Upper lobe of left lung (tissue), 6 donors: ENCODE data around the gene VAV3. TPM values are rescaled to one million over a fixed set of nuclear protein-coding genes. Genes with fewer than 3 reads are reported as not detected.

Experiments
- ATAC-seq, 2 donors: fragments of 200-7000 bp; cut with Tn5 transposase; one replicate each; pipeline ENCODE4 v1.9.1; 2022; ENCODE audit warnings: mild to moderate bottlenecking in 2 of 2, moderate library complexity in 2 of 2; ENCODE audit not compliant: low FRiP score in 2 of 2
- DNase-seq, 2 donors: peaks; one replicate each; pipeline ENCODE4 v3.0.0-alpha.2; 2019 to 2020
- H3K27ac ChIP-seq, 4 donors: fragments of 200-600 bp; sonication (generic); one replicate each; pipeline ENCODE4 v1.5.1; 2016 to 2019
- H3K27me3 ChIP-seq, 4 donors: fragments of 200-600 bp; sonication (generic); one replicate each; pipeline ENCODE4 v1.5.1; 2017 to 2019
- H3K36me3 ChIP-seq, 4 donors: fragments of 200-600 bp; sonication (generic); one replicate each; pipeline ENCODE4 v1.5.1; 2016 to 2019
- H3K4me1 ChIP-seq, 4 donors: fragments of 200-600 bp; sonication (generic); one replicate each; pipeline ENCODE4 v1.5.1; 2018 to 2019
- H3K4me3 ChIP-seq, 4 donors: fragments of 200-600 bp; sonication (generic); one replicate each; pipeline ENCODE4 v1.5.1; 2017 to 2019; ENCODE audit warnings: mild to moderate bottlenecking in 2 of 4, moderate library complexity in 1 of 4
- H3K9me3 ChIP-seq, 4 donors: fragments of 200-600 bp; sonication (generic); one replicate each; pipeline ENCODE4 v1.5.1; 2018 to 2019
- EP300 ChIP-seq, 4 donors: sonication (generic); formaldehyde crosslinking; IDR thresholded peaks; one replicate each; pipeline ENCODE4 v1.5.1; 2017; ENCODE audit warnings: antibody characterized with exemption in 4 of 4, control low read depth in 2 of 4
- POLR2A ChIP-seq, 4 donors: fragments of 450-650 bp; IDR thresholded peaks; one replicate each; pipeline ENCODE4 v1.5.1; 2016 to 2017; ENCODE audit warnings: antibody characterized with exemption in 4 of 4, mild to moderate bottlenecking in 2 of 4
- POLR2AphosphoS5 ChIP-seq, 2 donors: sonication (generic); formaldehyde crosslinking; IDR thresholded peaks; one replicate each; pipeline ENCODE4 v1.5.1; 2017; ENCODE audit warnings: antibody characterized with exemption in 2 of 2
- WGBS, 2 donors: methylation state at CpG; one replicate each; pipeline ENCODE4 v1.1.5; 2017 to 2018; 5-methylcytosine and 5-hydroxymethylcytosine counted together
- total RNA-seq, 6 donors: library from RNA; depleted of rRNA in 4 of 6; stranded (reverse); fragments of >200 nt in 4 of 6; gene quantifications; one replicate each; pipeline versions ENCODE4 v1.1.0 to v1.2.1, GENCODE V29; 2016 to 2021
- TF ChIP-seq, protein P1 (sequence below), 6 experiments: fragments of 450-650 bp in 4 of 6; fragments of 200-600 bp in 2 of 6; sonication (generic) in 2 of 6; IDR thresholded peaks; one replicate each; pipeline ENCODE4 v1.5.1; 2016 to 2019; ENCODE audit warnings: antibody characterized with exemption in 6 of 6
- donor health status: DM: no; HTN: no; CAD: no; lungs with moderate emphysema.
- donor health status: DM: no; HTN: yes; CAD: no; lungs with severe emphysema.

The VAV3 gene
- total RNA-seq, 6 donors from 2014 or later, result 5.9 to 13.6 (median 7.8) TPM

DNA sequence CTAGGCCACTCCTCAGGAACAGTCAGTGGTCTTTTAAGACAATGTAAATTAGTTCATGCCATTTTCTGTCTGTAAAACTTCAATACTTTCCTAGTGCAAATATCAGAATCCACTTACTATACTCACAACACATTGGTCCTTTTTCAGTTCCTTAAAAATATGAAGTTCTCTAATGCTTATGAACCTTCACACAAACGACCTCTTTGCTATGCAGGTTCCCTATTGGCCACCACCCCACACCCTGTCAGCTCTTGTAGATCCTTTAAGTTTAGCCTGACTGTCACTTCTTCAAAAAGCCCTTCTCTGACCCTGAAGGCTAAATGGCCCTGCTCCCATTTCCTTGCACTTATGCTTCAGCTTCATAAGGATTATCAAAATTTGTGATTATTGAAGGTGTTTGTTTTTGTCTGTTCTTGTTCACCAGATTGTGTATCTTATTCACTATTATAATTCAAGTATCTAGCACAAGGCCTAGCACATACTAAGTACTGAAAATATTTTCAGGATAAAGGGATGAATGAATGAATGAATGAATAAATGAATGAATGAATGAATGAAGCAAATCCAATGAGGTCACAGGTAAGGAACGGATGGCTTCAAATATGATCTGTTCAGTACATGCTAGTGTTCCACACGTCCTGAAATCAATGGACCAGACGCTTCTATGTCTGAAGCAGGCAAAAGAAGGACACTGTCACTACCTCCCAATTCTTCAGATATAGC lies 373.9 kb downstream of the VAV3 start:
- Histone ChIP-seq H3K27ac (no peak overlapping the region), H3K36me3 (no peaks in the 10 kb centered on the region), H3K4me1 (no peaks in the 10 kb centered on the region), H3K9me3 (no peaks in the 10 kb centered on the region), H3K27me3 (no peaks in the 10 kb centered on the region), H3K4me3 (no peak overlapping the region)
- 83 to 91% methylated on average over 4 of the region's 4 CpGs for WGBS, 2 donors
- ATAC-seq, result peak in 1 of 2 donors; percentile 54
- no peak for TF ChIP-seq POLR2AphosphoS5 (IDR thresholded peaks at IDR 0.05)
- TF ChIP-seq EP300 (IDR thresholded peaks at IDR 0.05), result no peak
- TF ChIP-seq POLR2A (IDR thresholded peaks at IDR 0.05), result no peak
- TF ChIP-seq, protein P1, sequence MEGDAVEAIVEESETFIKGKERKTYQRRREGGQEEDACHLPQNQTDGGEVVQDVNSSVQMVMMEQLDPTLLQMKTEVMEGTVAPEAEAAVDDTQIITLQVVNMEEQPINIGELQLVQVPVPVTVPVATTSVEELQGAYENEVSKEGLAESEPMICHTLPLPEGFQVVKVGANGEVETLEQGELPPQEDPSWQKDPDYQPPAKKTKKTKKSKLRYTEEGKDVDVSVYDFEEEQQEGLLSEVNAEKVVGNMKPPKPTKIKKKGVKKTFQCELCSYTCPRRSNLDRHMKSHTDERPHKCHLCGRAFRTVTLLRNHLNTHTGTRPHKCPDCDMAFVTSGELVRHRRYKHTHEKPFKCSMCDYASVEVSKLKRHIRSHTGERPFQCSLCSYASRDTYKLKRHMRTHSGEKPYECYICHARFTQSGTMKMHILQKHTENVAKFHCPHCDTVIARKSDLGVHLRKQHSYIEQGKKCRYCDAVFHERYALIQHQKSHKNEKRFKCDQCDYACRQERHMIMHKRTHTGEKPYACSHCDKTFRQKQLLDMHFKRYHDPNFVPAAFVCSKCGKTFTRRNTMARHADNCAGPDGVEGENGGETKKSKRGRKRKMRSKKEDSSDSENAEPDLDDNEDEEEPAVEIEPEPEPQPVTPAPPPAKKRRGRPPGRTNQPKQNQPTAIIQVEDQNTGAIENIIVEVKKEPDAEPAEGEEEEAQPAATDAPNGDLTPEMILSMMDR (IDR thresholded peaks at IDR 0.05), result no peak
- DNase-seq, result no peak

DNA sequence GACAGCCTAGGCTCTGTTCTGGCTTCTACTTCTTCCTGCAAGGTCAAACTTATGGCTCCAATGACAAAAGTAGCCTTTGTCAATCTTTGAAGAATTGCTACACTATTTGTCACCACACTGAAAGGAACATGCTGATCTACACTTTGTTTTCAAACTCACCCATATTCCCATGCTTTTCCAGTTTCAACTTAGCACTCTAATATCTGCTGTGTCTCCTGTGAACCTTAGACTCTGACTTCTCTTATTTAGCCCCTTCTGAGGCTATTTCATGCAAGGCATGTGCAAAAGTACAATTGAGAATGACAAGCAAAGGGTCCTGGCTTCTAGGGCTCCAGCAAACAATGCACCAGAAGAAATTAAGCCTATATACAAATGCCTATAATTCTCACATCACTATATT lies 374.9 kb downstream of the VAV3 start:
- no peak for ATAC-seq
- Histone ChIP-seq H3K4me1 (no peaks in the 10 kb centered on the region), H3K9me3 (no peaks in the 10 kb centered on the region), H3K27me3 (no peaks in the 10 kb centered on the region), H3K4me3 (no peak overlapping the region), H3K27ac (no peak overlapping the region), H3K36me3 (no peaks in the 10 kb centered on the region)
- DNase-seq, result no peak
- TF ChIP-seq, protein P1 (IDR thresholded peaks at IDR 0.05), result no peak
- TF ChIP-seq POLR2A (IDR thresholded peaks at IDR 0.05) (no peak), EP300 (IDR thresholded peaks at IDR 0.05) (no peak), POLR2AphosphoS5 (IDR thresholded peaks at IDR 0.05) (no peak)

DNA sequence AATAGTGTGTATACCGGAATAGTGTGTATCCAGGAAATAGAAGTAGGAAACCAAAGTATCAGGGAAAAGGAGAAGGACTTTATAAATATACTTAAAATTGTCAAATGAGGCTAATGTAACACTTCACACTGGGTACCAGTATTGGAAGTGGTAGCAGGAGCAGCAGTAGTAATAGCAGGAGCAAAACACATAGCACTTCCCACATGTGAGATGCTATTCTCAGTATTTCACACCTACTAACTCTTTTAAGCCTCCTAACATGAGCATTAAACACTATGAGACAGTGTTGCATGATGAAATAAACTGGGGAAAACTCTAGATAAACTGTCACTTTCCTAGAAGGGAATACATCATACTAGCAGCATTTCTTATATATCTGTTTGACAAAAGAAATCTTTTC lies 376.7 kb downstream of the VAV3 start:
- TF ChIP-seq POLR2AphosphoS5 (IDR thresholded peaks at IDR 0.05) (no peak), POLR2A (IDR thresholded peaks at IDR 0.05) (no peak), EP300 (IDR thresholded peaks at IDR 0.05) (no peak)
- TF ChIP-seq, protein P1 (IDR thresholded peaks at IDR 0.05), result no peak
- DNase-seq (no peak), ATAC-seq (no peak)
- Histone ChIP-seq H3K36me3 (no peaks in the 10 kb centered on the region), H3K4me1 (no peaks in the 10 kb centered on the region), H3K27ac (no peak overlapping the region), H3K4me3 (no peak overlapping the region), H3K27me3 (no peaks in the 10 kb centered on the region), H3K9me3 (no peaks in the 10 kb centered on the region)
- 96 to 98% methylated on average over 1 of the region's 1 CpG for WGBS, 2 donors

DNA sequence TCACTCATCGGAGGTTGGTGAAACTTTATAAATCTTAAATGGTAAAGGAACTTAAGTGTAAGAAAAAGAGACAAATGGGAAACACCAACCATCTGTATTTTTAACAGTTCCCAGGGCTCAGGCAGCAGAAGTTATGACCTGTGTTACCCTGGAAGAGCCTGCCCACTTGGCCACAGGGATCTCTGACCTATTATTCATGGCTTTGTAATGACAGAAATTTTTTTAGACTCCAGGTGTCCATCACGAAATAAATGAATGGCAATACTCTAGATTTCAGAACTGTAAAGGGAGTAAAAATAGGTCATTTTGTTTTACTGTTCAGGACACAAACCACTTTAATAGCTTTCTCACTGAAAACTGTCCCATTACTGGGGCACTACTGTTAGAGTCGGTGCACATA lies 389.8 kb downstream of the VAV3 start:
- 95 to 96% methylated on average over 3 of the region's 3 CpGs for WGBS, 2 donors
- Histone ChIP-seq H3K36me3 (peaks cover 0 to 5% (median 2%) of the 10 kb centered on the region in 4 donors), H3K4me1 (no peaks in the 10 kb centered on the region), H3K27ac (no peak overlapping the region), H3K4me3 (no peak overlapping the region), H3K9me3 (no peaks in the 10 kb centered on the region), H3K27me3 (no peaks in the 10 kb centered on the region)
- TF ChIP-seq, protein P1 (IDR thresholded peaks at IDR 0.05), result no peak
- TF ChIP-seq EP300 (IDR thresholded peaks at IDR 0.05) (no peak), POLR2AphosphoS5 (IDR thresholded peaks at IDR 0.05) (no peak), POLR2A (IDR thresholded peaks at IDR 0.05) (no peak)
- ATAC-seq (no peak), DNase-seq (no peak)

DNA sequence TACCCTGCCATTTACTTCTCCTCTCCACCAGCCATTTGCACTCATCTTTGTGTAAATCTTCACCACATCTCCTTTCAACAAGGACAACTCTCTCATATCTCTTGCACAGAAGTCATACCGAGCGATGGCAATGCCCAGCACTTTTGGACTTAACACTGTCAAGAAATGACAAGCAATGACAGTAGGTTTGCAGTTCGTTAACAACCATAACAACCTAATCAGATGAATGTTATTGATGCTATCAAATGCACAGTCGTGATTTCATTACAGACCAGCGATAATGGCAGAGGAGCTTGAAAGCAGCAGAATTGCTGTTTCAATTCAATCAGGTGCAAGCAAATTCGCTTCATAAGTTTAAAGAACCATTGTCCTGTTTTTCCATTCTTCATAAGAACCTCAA lies 390.9 kb downstream of the VAV3 start:
- TF ChIP-seq POLR2AphosphoS5 (IDR thresholded peaks at IDR 0.05) (no peak), EP300 (IDR thresholded peaks at IDR 0.05) (no peak), POLR2A (IDR thresholded peaks at IDR 0.05) (no peak)
- TF ChIP-seq, protein P1 (IDR thresholded peaks at IDR 0.05), result no peak
- no peak overlapping the region for H3K4me3 ChIP-seq
- H3K9me3 ChIP-seq, result no peaks in the 10 kb centered on the region
- H3K27me3 ChIP-seq, result no peaks in the 10 kb centered on the region
- H3K27ac ChIP-seq, result no peak overlapping the region
- peaks cover 0 to 5% (median 2%) of the 10 kb centered on the region in 4 donors for H3K36me3 ChIP-seq
- DNase-seq (no peak), ATAC-seq (no peak)
- WGBS, 2 donors, result 93 to 94% methylated on average over 6 of the region's 6 CpGs
- H3K4me1 ChIP-seq, result no peaks in the 10 kb centered on the region
